Measurements from ENCODE around the gene PTGES2. TPM values are rescaled to one million over a fixed set of nuclear protein-coding genes. Genes with fewer than 3 reads are reported as not detected.
A peak's percentile ranks its signal among the peaks of the same experiment; 100 is the strongest.
"Not testable (repeated sequence)": the region's sequence is repeated elsewhere in the genome, so short reads cannot be mapped to it uniquely, and the experiment has no call there.

PTGES2 gene
- total RNA-seq, 1 donor from 2014 or later = 63.4 TPM

GRCh38 chr9:128139621-128140020, 12.1 kb upstream of the PTGES2 start:
- no peak for DNase-seq (ENCODE audit: extremely low read depth, low read depth, low spot score)

- DNase-seq (ENCODE audit: extremely low read depth, low read depth, low spot score) = no peak
These were observed 10.5 kb upstream of the PTGES2 start for GRCh38 chr9:128138001-128138400.

GRCh38 chr9:128136816-128137793, 9.6 kb upstream of the PTGES2 start:
- DNase-seq (ENCODE audit: extremely low read depth, low read depth, low spot score) = no peak

GRCh38 chr9:128135561-128135960, 8.0 kb upstream of the PTGES2 start:
- DNase-seq (ENCODE audit: extremely low read depth, low read depth, low spot score) = not testable (repeated sequence)

GRCh38 chr9:128132139-128132538, 4.6 kb upstream of the PTGES2 start:
- not testable (repeated sequence) for DNase-seq (ENCODE audit: extremely low read depth, low read depth, low spot score)

GRCh38 chr9:128131346-128131745, 3.8 kb upstream of the PTGES2 start:
- DNase-seq (ENCODE audit: extremely low read depth, low read depth, low spot score) = not testable (repeated sequence)

GRCh38 chr9:128130651-128131050, 3.1 kb upstream of the PTGES2 start:
- not testable (repeated sequence) for DNase-seq (ENCODE audit: extremely low read depth, low read depth, low spot score)

GRCh38 chr9:128129976-128130590, 2.6 kb upstream of the PTGES2 start:
- DNase-seq (ENCODE audit: extremely low read depth, low read depth, low spot score) = not testable (repeated sequence)

- no peak for DNase-seq (ENCODE audit: extremely low read depth, low read depth, low spot score)
These were observed 1.5 kb upstream of the PTGES2 start for GRCh38 chr9:128128836-128129590.

GRCh38 chr9:128127990-128128835, 684 bp upstream of the PTGES2 start:
- peak; percentile 51 for DNase-seq (ENCODE audit: extremely low read depth, low read depth, low spot score)

GRCh38 chr9:128125580-128126354, 1.8 kb downstream of the PTGES2 start:
- no peak for DNase-seq (ENCODE audit: extremely low read depth, low read depth, low spot score)

- no peak for DNase-seq (ENCODE audit: extremely low read depth, low read depth, low spot score)
These were observed 2.5 kb downstream of the PTGES2 start for GRCh38 chr9:128124873-128125579.

- DNase-seq (ENCODE audit: extremely low read depth, low read depth, low spot score) = no peak
These were observed 3.1 kb downstream of the PTGES2 start for GRCh38 chr9:128124451-128124850.

GRCh38 chr9:128123451-128124080, 4.0 kb downstream of the PTGES2 start:
- no peak for DNase-seq (ENCODE audit: extremely low read depth, low read depth, low spot score)

GRCh38 chr9:128122809-128123175, 4.7 kb downstream of the PTGES2 start:
- no peak for DNase-seq (ENCODE audit: extremely low read depth, low read depth, low spot score)

GRCh38 chr9:128121924-128122808, 5.4 kb downstream of the PTGES2 start:
- DNase-seq (ENCODE audit: extremely low read depth, low read depth, low spot score) = no peak

- DNase-seq (ENCODE audit: extremely low read depth, low read depth, low spot score) = no peak
These were observed 6.1 kb downstream of the PTGES2 start for GRCh38 chr9:128121466-128121810.

All from glomerular endothelial cell (primary cell).